ENCODE results near the gene CAMTA1. TPM values are rescaled to one million over a fixed set of nuclear protein-coding genes. Genes with fewer than 3 reads are reported as not detected.

CAMTA1 gene
- total RNA-seq, 5 donors from 2014 or later (not counting 1 experiment from before 2014, with no cell fraction given) = 29.7 to 37.4 (median 34.6) TPM

GRCh38 chr1:7454052-7454815, 669.0 kb downstream of the CAMTA1 start:
- Histone ChIP-seq H3K4me3 (ENCODE audit: control insufficient read depth in 1 of 2, extremely low read depth in 1 of 2, low read length in 1 of 2) (no peak overlapping the region), H3K27me3 (replicated peaks in 1 of 2; ENCODE audit: control insufficient read depth in 2 of 2, extremely low read depth in 1 of 2, insufficient read depth in 2 of 2, low read length in 1 of 2) (peaks cover 0 to 19% of the 10 kb centered on the region in 2 experiments), H3K9me3 (no peaks in the 10 kb centered on the region), H3K36me3 (ENCODE audit: control insufficient read depth in 2 of 2, extremely low read depth in 1 of 2, insufficient read depth in 1 of 2, low read length in 1 of 2) (no peaks in the 10 kb centered on the region), H3K4me1 (ENCODE audit: control insufficient read depth in 1 of 2, extremely low read depth in 1 of 2, insufficient read depth in 2 of 2, low read length in 2 of 2) (no peaks in the 10 kb centered on the region), H3K27ac (ENCODE audit: low read length) (no peak overlapping the region)
- Mint-ChIP-seq H3K4me3 (no peak overlapping the region), H3K4me1 (no peaks in the 10 kb centered on the region), H3K36me3 (no peaks in the 10 kb centered on the region), H3K27me3 (peaks cover 3 to 4% of the 10 kb centered on the region in 2 donors), H3K9me3 (no peaks in the 10 kb centered on the region), H3K27ac (no peak overlapping the region)
- ChIA-PET CTCF (no interaction called here), POLR2A (no interaction called here)
- ATAC-seq (replicated peaks in 1 of 4) (no peak), DNase-seq (no peak)
- 48% methylated on average over 8 of the region's 19 CpGs for WGBS (ENCODE audit: insufficient coverage)

- Mint-ChIP-seq H3K4me1 (no peaks in the 10 kb centered on the region), H3K27ac (no peak overlapping the region), H3K9me3 (no peaks in the 10 kb centered on the region), H3K27me3 (peaks cover 3 to 4% of the 10 kb centered on the region in 2 donors), H3K36me3 (no peaks in the 10 kb centered on the region), H3K4me3 (no peak overlapping the region)
- Histone ChIP-seq H3K36me3 (ENCODE audit: control insufficient read depth in 2 of 2, extremely low read depth in 1 of 2, insufficient read depth in 1 of 2, low read length in 1 of 2) (no peaks in the 10 kb centered on the region), H3K27me3 (replicated peaks in 1 of 2; ENCODE audit: control insufficient read depth in 2 of 2, extremely low read depth in 1 of 2, insufficient read depth in 2 of 2, low read length in 1 of 2) (peaks cover 0 to 19% of the 10 kb centered on the region in 2 experiments), H3K9me3 (no peaks in the 10 kb centered on the region), H3K27ac (ENCODE audit: low read length) (no peak overlapping the region), H3K4me3 (ENCODE audit: control insufficient read depth in 1 of 2, extremely low read depth in 1 of 2, low read length in 1 of 2) (no peak overlapping the region), H3K4me1 (ENCODE audit: control insufficient read depth in 1 of 2, extremely low read depth in 1 of 2, insufficient read depth in 2 of 2, low read length in 2 of 2) (no peaks in the 10 kb centered on the region)
- CTCF ChIA-PET = no interaction called here
- ATAC-seq (replicated peaks in 1 of 4) = no peak
- POLR2A ChIA-PET = no interaction called here
- no peak for DNase-seq
- WGBS (ENCODE audit: insufficient coverage) = 82% methylated on average over 29 of the region's 30 CpGs
Observed at GRCh38 chr1:7454895-7455784, 669.9 kb downstream of the CAMTA1 start.

GRCh38 chr1:7455796-7456721, 670.8 kb downstream of the CAMTA1 start:
- POLR2A ChIA-PET = no interaction called here
- DNase-seq = no peak
- no peaks in the 10 kb centered on the region for H3K9me3 Mint-ChIP-seq
- CTCF ChIA-PET = no interaction called here
- H3K4me3 Mint-ChIP-seq = no peak overlapping the region
- no peak for ATAC-seq (replicated peaks in 1 of 4)
- no peaks in the 10 kb centered on the region for H3K9me3 ChIP-seq
- peaks cover 0 to 21% of the 10 kb centered on the region in 2 experiments for H3K27me3 ChIP-seq (replicated peaks in 1 of 2; ENCODE audit: control insufficient read depth in 2 of 2, extremely low read depth in 1 of 2, insufficient read depth in 2 of 2, low read length in 1 of 2)
- H3K4me1 ChIP-seq (ENCODE audit: control insufficient read depth in 1 of 2, extremely low read depth in 1 of 2, insufficient read depth in 2 of 2, low read length in 2 of 2) = no peaks in the 10 kb centered on the region
- H3K27ac ChIP-seq (ENCODE audit: low read length) = no peak overlapping the region
- WGBS (ENCODE audit: insufficient coverage) = 85% methylated on average over 13 of the region's 15 CpGs
- H3K4me1 Mint-ChIP-seq = no peaks in the 10 kb centered on the region
- no peaks in the 10 kb centered on the region for H3K36me3 ChIP-seq (ENCODE audit: control insufficient read depth in 2 of 2, extremely low read depth in 1 of 2, insufficient read depth in 1 of 2, low read length in 1 of 2)
- peaks cover 3 to 4% of the 10 kb centered on the region in 2 donors for H3K27me3 Mint-ChIP-seq
- H3K36me3 Mint-ChIP-seq = no peaks in the 10 kb centered on the region
- H3K27ac Mint-ChIP-seq = no peak overlapping the region
- H3K4me3 ChIP-seq (ENCODE audit: control insufficient read depth in 1 of 2, extremely low read depth in 1 of 2, low read length in 1 of 2) = no peak overlapping the region

GRCh38 chr1:7456722-7457082, 671.4 kb downstream of the CAMTA1 start:
- Histone ChIP-seq H3K9me3 (no peaks in the 10 kb centered on the region), H3K27me3 (replicated peaks in 1 of 2; ENCODE audit: control insufficient read depth in 2 of 2, extremely low read depth in 1 of 2, insufficient read depth in 2 of 2, low read length in 1 of 2) (peaks cover 0 to 21% of the 10 kb centered on the region in 2 experiments), H3K4me3 (ENCODE audit: control insufficient read depth in 1 of 2, extremely low read depth in 1 of 2, low read length in 1 of 2) (no peak overlapping the region)

GRCh38 chr1:7457811-7458210, 672.6 kb downstream of the CAMTA1 start:
- no peak overlapping the region for H3K27ac ChIP-seq (ENCODE audit: low read length)
- POLR2A ChIA-PET = no interaction called here
- H3K4me3 Mint-ChIP-seq = no peak overlapping the region
- H3K9me3 Mint-ChIP-seq = no peaks in the 10 kb centered on the region
- CTCF ChIA-PET = no interaction called here
- no peaks in the 10 kb centered on the region for H3K36me3 ChIP-seq (ENCODE audit: control insufficient read depth in 2 of 2, extremely low read depth in 1 of 2, insufficient read depth in 1 of 2, low read length in 1 of 2)
- no peak overlapping the region for H3K4me3 ChIP-seq (ENCODE audit: control insufficient read depth in 1 of 2, extremely low read depth in 1 of 2, low read length in 1 of 2)
- WGBS (ENCODE audit: insufficient coverage) = 59% methylated on average over 7 of the region's 15 CpGs
- H3K27me3 ChIP-seq (replicated peaks in 1 of 2; ENCODE audit: control insufficient read depth in 2 of 2, extremely low read depth in 1 of 2, insufficient read depth in 2 of 2, low read length in 1 of 2) = peaks cover 0 to 24% of the 10 kb centered on the region in 2 experiments
- no peak overlapping the region for H3K27ac Mint-ChIP-seq
- H3K36me3 Mint-ChIP-seq = no peaks in the 10 kb centered on the region
- ATAC-seq (replicated peaks in 1 of 4) (no peak), DNase-seq (no peak)
- no peaks in the 10 kb centered on the region for H3K4me1 Mint-ChIP-seq
- H3K4me1 ChIP-seq (ENCODE audit: control insufficient read depth in 1 of 2, extremely low read depth in 1 of 2, insufficient read depth in 2 of 2, low read length in 2 of 2) = no peaks in the 10 kb centered on the region
- H3K27me3 Mint-ChIP-seq = peaks cover 3 to 4% of the 10 kb centered on the region in 2 donors
- H3K9me3 ChIP-seq = no peaks in the 10 kb centered on the region

More at GRCh38 chr1:7456722-7457082, 671.4 kb downstream of the CAMTA1 start:
- H3K4me1 Mint-ChIP-seq = no peaks in the 10 kb centered on the region
- ChIA-PET CTCF (no interaction called here), POLR2A (no interaction called here)
- Histone ChIP-seq H3K36me3 (ENCODE audit: control insufficient read depth in 2 of 2, extremely low read depth in 1 of 2, insufficient read depth in 1 of 2, low read length in 1 of 2) (no peaks in the 10 kb centered on the region), H3K27ac (ENCODE audit: low read length) (no peak overlapping the region), H3K4me1 (ENCODE audit: control insufficient read depth in 1 of 2, extremely low read depth in 1 of 2, insufficient read depth in 2 of 2, low read length in 2 of 2) (no peaks in the 10 kb centered on the region)
- no peak overlapping the region for H3K27ac Mint-ChIP-seq
- DNase-seq (no peak), ATAC-seq (replicated peaks in 1 of 4) (no peak)
- H3K36me3 Mint-ChIP-seq = no peaks in the 10 kb centered on the region
- peaks cover 3 to 4% of the 10 kb centered on the region in 2 donors for H3K27me3 Mint-ChIP-seq
- no peak overlapping the region for H3K4me3 Mint-ChIP-seq
- 47% methylated on average over 7 of the region's 17 CpGs for WGBS (ENCODE audit: insufficient coverage)
- no peaks in the 10 kb centered on the region for H3K9me3 Mint-ChIP-seq

GRCh38 chr1:7458946-7459345, 673.7 kb downstream of the CAMTA1 start:
- H3K4me3 Mint-ChIP-seq = no peak overlapping the region
- WGBS (ENCODE audit: insufficient coverage) = 81% methylated on average over 7 of the region's 7 CpGs
- H3K9me3 Mint-ChIP-seq = no peaks in the 10 kb centered on the region
- H3K36me3 ChIP-seq (ENCODE audit: control insufficient read depth in 2 of 2, extremely low read depth in 1 of 2, insufficient read depth in 1 of 2, low read length in 1 of 2) = no peaks in the 10 kb centered on the region
- no peak overlapping the region for H3K4me3 ChIP-seq (ENCODE audit: control insufficient read depth in 1 of 2, extremely low read depth in 1 of 2, low read length in 1 of 2)
- no peak overlapping the region for H3K27ac ChIP-seq (ENCODE audit: low read length)
- no peaks in the 10 kb centered on the region for H3K4me1 Mint-ChIP-seq
- no peaks in the 10 kb centered on the region for H3K36me3 Mint-ChIP-seq
- peaks cover 6 to 7% of the 10 kb centered on the region in 2 donors for H3K27me3 Mint-ChIP-seq
- no peak overlapping the region for H3K27ac Mint-ChIP-seq
- no peak for ATAC-seq (replicated peaks in 1 of 4)
- H3K4me1 ChIP-seq (ENCODE audit: control insufficient read depth in 1 of 2, extremely low read depth in 1 of 2, insufficient read depth in 2 of 2, low read length in 2 of 2) = no peaks in the 10 kb centered on the region
- no peak for DNase-seq
- peaks cover 0 to 26% of the 10 kb centered on the region in 2 experiments for H3K27me3 ChIP-seq (replicated peaks in 1 of 2; ENCODE audit: control insufficient read depth in 2 of 2, extremely low read depth in 1 of 2, insufficient read depth in 2 of 2, low read length in 1 of 2)
- ChIA-PET POLR2A (no interaction called here), CTCF (no interaction called here)
- H3K9me3 ChIP-seq = no peaks in the 10 kb centered on the region

Measured in T-cell (primary cell).